ENCODE data around the gene HRH1. TPM values are rescaled to one million over a fixed set of nuclear protein-coding genes. Genes with fewer than 3 reads are reported as not detected.
A peak's percentile ranks its signal among the peaks of the same experiment; 100 is the strongest.
"Not testable (repeated sequence)": the region's sequence is repeated elsewhere in the genome, so short reads cannot be mapped to it uniquely, and the experiment has no call there.

The HRH1 gene
- total RNA-seq, 1 experiment from 2014 or later, result 22.6 TPM

- peak; percentile 54 for DNase-seq (ENCODE audit: low read depth)
Observed at GRCh38 chr3:11236588-11237461, 82.5 kb downstream of the HRH1 start.

- DNase-seq (ENCODE audit: low read depth), result peak; percentile 94
Observed at GRCh38 chr3:11238060-11238459, 83.8 kb downstream of the HRH1 start.

- DNase-seq (ENCODE audit: low read depth), result peak; percentile 96
Observed at GRCh38 chr3:11238880-11239279, 84.6 kb downstream of the HRH1 start.

- no peak for DNase-seq (ENCODE audit: low read depth)
Observed at GRCh38 chr3:11239796-11240195, 85.5 kb downstream of the HRH1 start.

- DNase-seq (ENCODE audit: low read depth), result no peak
Observed at GRCh38 chr3:11240496-11240895, 86.2 kb downstream of the HRH1 start.

GRCh38 chr3:11244121-11244677 is 89.9 kb downstream of the HRH1 start:
- DNase-seq (ENCODE audit: low read depth), result peak; percentile 45

GRCh38 chr3:11245276-11245675 is 91.0 kb downstream of the HRH1 start:
- no peak for DNase-seq (ENCODE audit: low read depth)

GRCh38 chr3:11245827-11246662 is 91.8 kb downstream of the HRH1 start:
- no peak for DNase-seq (ENCODE audit: low read depth)

GRCh38 chr3:11246663-11246970 is 92.3 kb downstream of the HRH1 start:
- DNase-seq (ENCODE audit: low read depth), result no peak

GRCh38 chr3:11247362-11247761 is 93.1 kb downstream of the HRH1 start:
- no peak for DNase-seq (ENCODE audit: low read depth)

- DNase-seq (ENCODE audit: low read depth), result peak; percentile 47
Observed at GRCh38 chr3:11248596-11248995, 94.3 kb downstream of the HRH1 start.

GRCh38 chr3:11250902-11251806 is 96.9 kb downstream of the HRH1 start:
- DNase-seq (ENCODE audit: low read depth), result no peak

- DNase-seq (ENCODE audit: low read depth), result no peak
Observed at GRCh38 chr3:11251807-11252176, 97.5 kb downstream of the HRH1 start.

- DNase-seq (ENCODE audit: low read depth), result no peak
Observed at GRCh38 chr3:11254876-11255275, 100.6 kb downstream of the HRH1 start.

GRCh38 chr3:11255537-11255936 is 101.2 kb downstream of the HRH1 start:
- not testable (repeated sequence) for DNase-seq (ENCODE audit: low read depth)

- no peak for DNase-seq (ENCODE audit: low read depth)
Observed at GRCh38 chr3:11258958-11259357, 104.7 kb downstream of the HRH1 start.

GRCh38 chr3:11260460-11260859 is 106.2 kb downstream of the HRH1 start:
- DNase-seq (ENCODE audit: low read depth), result no peak

- no peak for DNase-seq (ENCODE audit: low read depth)
Observed at GRCh38 chr3:11269007-11269406, 114.7 kb downstream of the HRH1 start.

GRCh38 chr3:11271986-11272904 is 118.0 kb downstream of the HRH1 start, which contains the start of gene ATG7:
Gene ATG7, plus strand, starts transcription at chr3:11272397. Its CDS starts 26,299 bp downstream, at chr3:11298696.
- peak; percentile 97 for DNase-seq (ENCODE audit: low read depth)

GRCh38 chr3:11272906-11273574 is 118.7 kb downstream of the HRH1 start:
- DNase-seq (ENCODE audit: low read depth), result peak; percentile 26

Data from RPMI7951 (cell line).